HTR-8/SVneo (cell line): ENCODE results near the gene ZNHIT3.
A peak's percentile ranks its signal among the peaks of the same experiment; 100 is the strongest.
"Not testable (repeated sequence)": the region's sequence is repeated elsewhere in the genome, so short reads cannot be mapped to it uniquely, and the experiment has no call there.

Source experiments
- DNase-seq: peaks from one replicate; pipeline ENCODE4 v3.0.0; 2011; ENCODE audit warnings: low spot score, mixed read lengths; ENCODE audit not compliant: insufficient read length
- FAIRE-seq: peaks from 2 replicates; lab custom pipeline; 2011; peaks lifted over from hg19 to GRCh38; lab: Jason Lieb, UNC

ZNHIT3 gene

GRCh38 chr17:36486204-36487194, at the start of gene ZNHIT3:
Gene ZNHIT3, plus strand, starts transcription at chr17:36486681. Its CDS starts 19 bp downstream, at chr17:36486700.
- DNase-seq (peak; percentile 98), FAIRE-seq (no peak)

- not testable (repeated sequence) for FAIRE-seq, DNase-seq
These were observed 44.7 kb upstream of the ZNHIT3 start for GRCh38 chr17:36441792-36442191.

- no peak for FAIRE-seq
- DNase-seq: no peak
These were observed 42.7 kb upstream of the ZNHIT3 start for GRCh38 chr17:36443777-36444176.

- not testable (repeated sequence) for FAIRE-seq, DNase-seq
These were observed 36.5 kb upstream of the ZNHIT3 start for GRCh38 chr17:36449997-36450396.

GRCh38 chr17:36452888-36453287, 33.6 kb upstream of the ZNHIT3 start:
- not testable (repeated sequence) for FAIRE-seq, DNase-seq

GRCh38 chr17:36457701-36458100, 28.8 kb upstream of the ZNHIT3 start:
- not testable (repeated sequence) for FAIRE-seq, DNase-seq

- no peak for DNase-seq
- no peak for FAIRE-seq
These were observed 27.4 kb upstream of the ZNHIT3 start for GRCh38 chr17:36459045-36459444.

- DNase-seq (no peak), FAIRE-seq (no peak)
These were observed 26.9 kb upstream of the ZNHIT3 start for GRCh38 chr17:36459601-36460000.

GRCh38 chr17:36460265-36460937, 26.1 kb upstream of the ZNHIT3 start:
- DNase-seq: no peak
- FAIRE-seq: no peak

GRCh38 chr17:36461330-36462110, 25.0 kb upstream of the ZNHIT3 start:
- FAIRE-seq (no peak), DNase-seq (no peak)

- FAIRE-seq: no peak
- DNase-seq: peak; percentile 85
These were observed 22.3 kb upstream of the ZNHIT3 start for GRCh38 chr17:36463916-36464764.

- FAIRE-seq (no peak), DNase-seq (no peak)
These were observed 21.8 kb upstream of the ZNHIT3 start for GRCh38 chr17:36464765-36465088.

GRCh38 chr17:36468903-36469635, 17.4 kb upstream of the ZNHIT3 start:
- FAIRE-seq: no peak
- DNase-seq: no peak

GRCh38 chr17:36469733-36470132, 16.7 kb upstream of the ZNHIT3 start:
- DNase-seq: no peak
- FAIRE-seq: no peak

GRCh38 chr17:36470499-36470898, 16.0 kb upstream of the ZNHIT3 start:
- FAIRE-seq: no peak
- no peak for DNase-seq

GRCh38 chr17:36474571-36474970, 11.9 kb upstream of the ZNHIT3 start:
- no peak for FAIRE-seq
- DNase-seq: no peak

- FAIRE-seq: no peak
- no peak for DNase-seq
These were observed 11.0 kb upstream of the ZNHIT3 start for GRCh38 chr17:36475346-36475970.

- no peak for FAIRE-seq
- DNase-seq: no peak
These were observed 4.7 kb upstream of the ZNHIT3 start for GRCh38 chr17:36481829-36482228.
